ENCODE measurements around the gene ADAM8. TPM values are rescaled to one million over a fixed set of nuclear protein-coding genes. Genes with fewer than 3 reads are reported as not detected.

Gene ADAM8
- polyA plus RNA-seq, 1 donor (not counting 4 experiments of a cell fraction or from before 2014, with no cell fraction given) = 42.0 TPM

DNA sequence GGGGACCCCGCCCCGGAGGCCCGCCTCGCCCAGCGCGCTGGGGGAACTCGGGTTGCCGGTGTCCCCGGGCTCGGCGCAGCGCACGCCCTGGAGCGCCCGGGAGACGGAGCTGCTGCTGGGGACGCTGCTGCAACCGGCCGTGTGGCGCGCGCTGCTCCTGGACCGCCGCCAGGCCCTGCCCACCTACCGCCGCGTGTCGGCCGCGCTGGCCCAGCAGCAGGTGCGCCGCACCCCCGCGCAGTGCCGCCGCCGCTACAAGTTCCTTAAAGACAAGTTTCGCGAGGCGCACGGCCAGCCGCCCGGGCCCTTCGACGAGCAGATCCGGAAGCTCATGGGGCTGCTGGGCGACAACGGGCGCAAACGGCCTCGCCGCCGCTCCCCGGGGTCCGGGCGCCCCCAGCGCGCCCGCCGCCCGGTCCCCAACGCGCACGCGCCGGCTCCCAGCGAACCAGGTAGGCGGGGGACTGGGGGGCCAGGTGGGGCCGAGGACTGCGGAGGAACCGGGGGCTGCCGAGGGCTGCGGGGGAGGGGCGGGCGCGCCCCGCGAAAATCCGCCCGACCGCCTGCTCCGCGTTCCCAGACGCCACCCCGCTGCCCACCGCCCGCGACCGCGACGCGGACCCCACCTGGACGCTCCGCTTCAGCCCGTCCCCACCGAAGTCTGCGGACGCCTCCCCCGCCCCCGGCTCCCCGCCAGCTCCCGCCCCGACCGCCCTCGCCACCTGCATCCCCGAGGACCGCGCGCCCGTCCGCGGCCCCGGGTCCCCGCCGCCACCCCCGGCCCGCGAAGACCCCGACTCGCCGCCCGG, 46.1 kb downstream of the ADAM8 start:
- Histone ChIP-seq H4K20me1 (ENCODE audit: control insufficient read depth, extremely low read depth, insufficient read depth, low read length) (no peaks in the 10 kb centered on the region), H3K27me3 (ENCODE audit: control insufficient read depth, extremely low read depth, insufficient read depth, low read length) (peaks cover 76% of the 10 kb centered on the region), H3K4me3 (ENCODE audit: control insufficient read depth in 2 of 3, extremely low read depth in 1 of 3, insufficient read depth in 2 of 3, low read depth in 1 of 3, low read length in 3 of 3) (no peak overlapping the region), H3K79me2 (ENCODE audit: control insufficient read depth, insufficient read depth, low read length) (no peaks in the 10 kb centered on the region), H3K9me3 (ENCODE audit: control insufficient read depth, low read depth, low read length) (no peaks in the 10 kb centered on the region), H3K9me1 (ENCODE audit: control insufficient read depth, extremely low read depth, insufficient read depth, low read length) (no peaks in the 10 kb centered on the region), H3K27ac (ENCODE audit: control insufficient read depth, insufficient read depth, low read length) (no peak overlapping the region), H3K9ac (ENCODE audit: control insufficient read depth, extremely low read depth, insufficient read depth, low read length) (no peak overlapping the region), H2AFZ (ENCODE audit: control insufficient read depth, low read length) (no peak overlapping the region), H3K4me2 (ENCODE audit: control insufficient read depth, extremely low read depth, insufficient read depth, low read depth, low read length) (no peak overlapping the region), H3K36me3 (ENCODE audit: control insufficient read depth in 2 of 2, extremely low read depth in 1 of 2, insufficient read depth in 2 of 2, low read length in 2 of 2) (no peaks in the 10 kb centered on the region), H3K4me1 (ENCODE audit: control insufficient read depth, extremely low read depth, insufficient read depth, low read length) (peaks cover 4% of the 10 kb centered on the region)
- dilution Hi-C loops (cut with MboI; ENCODE audit: extremely low pct_ligation_motif_present, low sequenced_read_pairs) = no loop called here
- TF ChIP-seq, protein P1, sequence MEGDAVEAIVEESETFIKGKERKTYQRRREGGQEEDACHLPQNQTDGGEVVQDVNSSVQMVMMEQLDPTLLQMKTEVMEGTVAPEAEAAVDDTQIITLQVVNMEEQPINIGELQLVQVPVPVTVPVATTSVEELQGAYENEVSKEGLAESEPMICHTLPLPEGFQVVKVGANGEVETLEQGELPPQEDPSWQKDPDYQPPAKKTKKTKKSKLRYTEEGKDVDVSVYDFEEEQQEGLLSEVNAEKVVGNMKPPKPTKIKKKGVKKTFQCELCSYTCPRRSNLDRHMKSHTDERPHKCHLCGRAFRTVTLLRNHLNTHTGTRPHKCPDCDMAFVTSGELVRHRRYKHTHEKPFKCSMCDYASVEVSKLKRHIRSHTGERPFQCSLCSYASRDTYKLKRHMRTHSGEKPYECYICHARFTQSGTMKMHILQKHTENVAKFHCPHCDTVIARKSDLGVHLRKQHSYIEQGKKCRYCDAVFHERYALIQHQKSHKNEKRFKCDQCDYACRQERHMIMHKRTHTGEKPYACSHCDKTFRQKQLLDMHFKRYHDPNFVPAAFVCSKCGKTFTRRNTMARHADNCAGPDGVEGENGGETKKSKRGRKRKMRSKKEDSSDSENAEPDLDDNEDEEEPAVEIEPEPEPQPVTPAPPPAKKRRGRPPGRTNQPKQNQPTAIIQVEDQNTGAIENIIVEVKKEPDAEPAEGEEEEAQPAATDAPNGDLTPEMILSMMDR (optimal IDR thresholded peaks at IDR 0.05 in 1 of 3, IDR thresholded peaks at IDR 0.05 in 1 of 3, conservative IDR thresholded peaks at IDR 0.05 in 1 of 3; ENCODE audit: extremely low read depth in 1 of 3, insufficient read depth in 2 of 3, low read length in 3 of 3) = no peak
- peak; percentile 75 for TF ChIP-seq EZH2 (IDR thresholded peaks at IDR 0.05; ENCODE audit: low read length)
- FAIRE-seq (no peak), DNase-seq (ENCODE audit: low read depth, low spot score) (no peak)

DNA sequence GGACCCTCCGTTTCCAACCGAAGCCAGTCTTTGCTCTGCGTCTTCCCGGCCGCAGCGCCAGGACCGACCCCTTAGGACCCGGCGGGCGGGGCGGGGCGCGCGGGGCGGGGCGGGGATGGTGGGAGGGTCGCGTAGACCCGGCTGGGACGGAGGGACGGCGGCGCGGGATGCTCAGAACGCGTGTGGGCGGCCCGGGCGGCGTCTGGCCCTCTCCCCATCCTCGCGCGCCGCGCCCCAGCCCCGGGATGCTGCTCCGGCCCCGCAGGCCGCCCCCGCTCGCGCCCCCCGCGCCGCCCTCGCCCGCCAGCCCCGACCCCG, 46.7 kb downstream of the ADAM8 start, which contains the start of gene UTF1:
TSS of gene UTF1 (plus strand) at position 174 of the 318 bp plus-strand sequence. CDS start at position 246, 72 bp downstream.
- FAIRE-seq (no peak), DNase-seq (ENCODE audit: low read depth, low spot score) (no peak)
- dilution Hi-C loops (cut with MboI; ENCODE audit: extremely low pct_ligation_motif_present, low sequenced_read_pairs) = no loop called here
- Histone ChIP-seq H3K27me3 (ENCODE audit: control insufficient read depth, extremely low read depth, insufficient read depth, low read length) (peaks cover 73% of the 10 kb centered on the region), H2AFZ (ENCODE audit: control insufficient read depth, low read length) (no peak within 1 kb of the TSS), H3K4me2 (ENCODE audit: control insufficient read depth, extremely low read depth, insufficient read depth, low read depth, low read length) (no peak within 1 kb of the TSS), H3K36me3 (ENCODE audit: control insufficient read depth in 2 of 2, extremely low read depth in 1 of 2, insufficient read depth in 2 of 2, low read length in 2 of 2) (no peaks in the 10 kb centered on the region), H3K4me1 (ENCODE audit: control insufficient read depth, extremely low read depth, insufficient read depth, low read length) (peaks cover 4% of the 10 kb centered on the region), H3K9me1 (ENCODE audit: control insufficient read depth, extremely low read depth, insufficient read depth, low read length) (no peaks in the 10 kb centered on the region), H3K79me2 (ENCODE audit: control insufficient read depth, insufficient read depth, low read length) (no peaks in the 10 kb centered on the region), H3K9me3 (ENCODE audit: control insufficient read depth, low read depth, low read length) (no peaks in the 10 kb centered on the region), H4K20me1 (ENCODE audit: control insufficient read depth, extremely low read depth, insufficient read depth, low read length) (no peaks in the 10 kb centered on the region), H3K27ac (ENCODE audit: control insufficient read depth, insufficient read depth, low read length) (no peak within 1 kb of the TSS), H3K9ac (ENCODE audit: control insufficient read depth, extremely low read depth, insufficient read depth, low read length) (no peak within 1 kb of the TSS), H3K4me3 (ENCODE audit: control insufficient read depth in 2 of 3, extremely low read depth in 1 of 3, insufficient read depth in 2 of 3, low read depth in 1 of 3, low read length in 3 of 3) (no peak within 1 kb of the TSS)
- no peak for TF ChIP-seq EZH2 (IDR thresholded peaks at IDR 0.05; ENCODE audit: low read length)
- TF ChIP-seq, protein P1 (optimal IDR thresholded peaks at IDR 0.05 in 1 of 3, IDR thresholded peaks at IDR 0.05 in 1 of 3, conservative IDR thresholded peaks at IDR 0.05 in 1 of 3; ENCODE audit: extremely low read depth in 1 of 3, insufficient read depth in 2 of 3, low read length in 3 of 3) = no peak

Measured in keratinocyte (primary cell).